K562 (cell line): Measurements from ENCODE around the gene RABEPK. TPM values are rescaled to one million over a fixed set of nuclear protein-coding genes. Genes with fewer than 3 reads are reported as not detected.

Experiments
- ATAC-seq: fragments of 200-7000 bp; cut with Tn5 transposase; 3 replicates; pipeline ENCODE4 v1.9.1; 2020; ENCODE audit warnings: moderate library complexity
- BruUV-seq: library from RNA; stranded (reverse); fragments of 400-500 nt; replicated peaks from 2 replicates; lab custom pipeline; 2021; lab: Mats Ljungman, UMichigan
- CTCF ChIA-PET: fragments of 300-600 bp; formaldehyde crosslinking; extraction: SDS; loops from one replicate; lab custom pipeline; 2021; ENCODE audit warnings: low intra/inter-chr PET ratio; lab: Yijun Ruan, JAX
- POLR2A ChIA-PET: fragments of 300-600, 350-650 bp; sonication (Branson Sonifier 250); formaldehyde crosslinking; extraction: SDS; loops from one replicate; lab custom pipeline; 2021; ENCODE audit warnings: antibody characterized with exemption, inconsistent platforms; lab: Yijun Ruan, JAX
- DNase-seq, 4 experiments: peaks; one replicate each; pipeline versions ENCODE4 v3.0.0 to v3.0.0-alpha.2; 2011 to 2018; ENCODE audit warnings: low spot score in 3 of 4, mixed read lengths in 3 of 4; ENCODE audit errors: extremely low read depth in 1 of 4
- FAIRE-seq: peaks from 2 replicates; lab custom pipeline; 2011; peaks lifted over from hg19 to GRCh38; lab: Jason Lieb, UNC
- H2AFZ ChIP-seq: 2 replicates; pipeline ENCODE4 v1.6.0; 2011; ENCODE audit warnings: low read depth, low read length, control low read depth, inconsistent platforms
- H3K27ac ChIP-seq: fragments of 200-600 bp; 3 replicates; pipeline ENCODE4 v1.8.0; 2011; ENCODE audit warnings: low read depth, mild to moderate bottlenecking, control low read depth, inconsistent platforms, low read length, moderate library complexity, mixed read lengths; ENCODE audit errors: extremely low read depth
- H3K27me3 ChIP-seq, 2 experiments: fragments of 300-600 bp in 1 of 2; 2 replicates in 1 of 2; 3 replicates in 1 of 2; pipeline versions ENCODE4 v1.6.0 to v1.8.0; 2011; ENCODE audit warnings: inconsistent platforms in 2 of 2, low read length in 2 of 2, mild to moderate bottlenecking in 1 of 2, mixed read lengths in 1 of 2, moderate library complexity in 1 of 2; ENCODE audit not compliant: control insufficient read depth in 2 of 2, insufficient read depth in 2 of 2
- H3K36me3 ChIP-seq: fragments of 300-600 bp; 3 replicates; pipeline ENCODE4 v1.8.0; 2011; ENCODE audit warnings: mild to moderate bottlenecking, low read length, inconsistent platforms; ENCODE audit not compliant: control insufficient read depth, insufficient read depth
- H3K4me1 ChIP-seq, 2 experiments: fragments of 200-600 bp in 1 of 2; replicated peaks in 1 of 2; 2 replicates in 1 of 2; 3 replicates in 1 of 2; pipeline versions ENCODE4 v1.5.1 to v1.8.0; 2011; ENCODE audit warnings: inconsistent platforms in 2 of 2, low read length in 2 of 2, mild to moderate bottlenecking in 1 of 2, mixed read lengths in 1 of 2, moderate library complexity in 1 of 2; ENCODE audit not compliant: control insufficient read depth in 2 of 2, insufficient read depth in 2 of 2
- H3K4me2 ChIP-seq: 2 replicates; pipeline ENCODE4 v1.6.1; 2011; ENCODE audit warnings: low read length, control low read depth, inconsistent platforms, mixed read lengths; ENCODE audit not compliant: insufficient read depth
- H3K4me3 ChIP-seq: fragments of 200-600 bp; sonication (generic), shearing (Covaris generic); 2 replicates; pipeline ENCODE4 v1.5.1; 2016; ENCODE audit warnings: control low read depth, inconsistent platforms
- H3K79me2 ChIP-seq: fragments of 200-600 bp; 3 replicates; pipeline ENCODE4 v1.8.0; 2011; ENCODE audit warnings: low read length, inconsistent platforms; ENCODE audit not compliant: control insufficient read depth, insufficient read depth
- H3K9ac ChIP-seq, 2 experiments: 2 replicates each; pipeline versions ENCODE4 v1.6.0 to v1.6.1; 2011; ENCODE audit warnings: low read depth in 2 of 2, low read length in 2 of 2, control low read depth in 1 of 2, inconsistent platforms in 1 of 2, mild to moderate bottlenecking in 1 of 2, mixed read lengths in 1 of 2; ENCODE audit not compliant: insufficient read depth in 1 of 2
- H3K9me1 ChIP-seq: one replicate; pipeline ENCODE4 v1.6.0; 2011; ENCODE audit warnings: inconsistent platforms, mild to moderate bottlenecking, low read length, moderate library complexity; ENCODE audit not compliant: control insufficient read depth, insufficient read depth
- H3K9me3 ChIP-seq: replicated peaks from 2 replicates; pipeline ENCODE4 v1.5.1; 2011; ENCODE audit warnings: low read depth, low read length, inconsistent platforms; ENCODE audit not compliant: control insufficient read depth, insufficient read depth
- H4K20me1 ChIP-seq: replicated peaks from 2 replicates; pipeline ENCODE4 v1.6.1; 2011; ENCODE audit warnings: low read length, inconsistent platforms, mixed read lengths; ENCODE audit not compliant: control insufficient read depth, insufficient read depth
- ATF3 ChIP-seq, 2 experiments: fragments of 450-650 bp in 1 of 2; sonication (generic) in 1 of 2; formaldehyde crosslinking in 1 of 2; IDR thresholded peaks in 1 of 2; conservative IDR thresholded peaks in 1 of 2; 2 replicates each; pipeline versions ENCODE4 v1.6.1 to v1.8.1; 2016 to 2023; ENCODE audit warnings: mild to moderate bottlenecking in 2 of 2, moderate library complexity in 2 of 2, inconsistent platforms in 1 of 2, missing genetic modification reagents in 1 of 2
- CEBPG ChIP-seq, 3 experiments: fragments of 200-800 bp in 1 of 3; sonication (Bioruptor generic) in 1 of 3; sonication (generic) in 1 of 3; formaldehyde crosslinking in 1 of 3; IDR thresholded peaks in 2 of 3; conservative IDR thresholded peaks in 1 of 3; 2 replicates each; pipeline versions ENCODE4 v1.6.1 to v1.8.0; 2016 to 2022; ENCODE audit warnings: missing compliant biosample characterization in 2 of 3, missing genetic modification characterization in 2 of 3, mild to moderate bottlenecking in 1 of 3, missing genetic modification reagents in 1 of 3
- GATA2 ChIP-seq: sonication (generic); formaldehyde crosslinking; IDR thresholded peaks from 2 replicates; pipeline ENCODE4 v1.4.0; 2020; ENCODE audit warnings: mild to moderate bottlenecking, missing genetic modification reagents
- PTBP1 ChIP-seq: fragments of 200-400 bp; formaldehyde crosslinking; IDR thresholded peaks from 2 replicates; pipeline ENCODE4 v1.6.1; 2017; ENCODE audit warnings: low read depth, low read length
- SMC3 ChIP-seq: conservative IDR thresholded peaks from 2 replicates; pipeline ENCODE4 v1.6.1; 2011; ENCODE audit warnings: low read depth, low read length, improper control_type of control experiment; ENCODE audit not compliant: insufficient read depth
- ZHX1 ChIP-seq: fragments of 150-350 bp; conservative IDR thresholded peaks from 2 replicates; pipeline ENCODE4 v1.6.1; 2014; ENCODE audit warnings: low read length
- ZNF232 ChIP-seq: sonication (generic); formaldehyde crosslinking; IDR thresholded peaks from 2 replicates; pipeline ENCODE4 v1.8.0; 2022; ENCODE audit warnings: mild to moderate bottlenecking, missing genetic modification reagents
- WGBS: fragments of 100-300 bp; shearing (Covaris generic); methylation state at CpG from one replicate; pipeline ENCODE4 v1.1.6; 2016; ENCODE audit warnings: low coverage, mixed read lengths; ENCODE audit not compliant: insufficient coverage; ENCODE audit errors: missing lambda C conversion rate; 5-methylcytosine and 5-hydroxymethylcytosine counted together
- in situ Hi-C: fragments of 300-500 bp; cut with MboI; formaldehyde crosslinking; loops from 4 replicates; pipeline ENCODE4 v1.15.0; 2018; ENCODE audit warnings: inconsistent platforms, mixed read lengths
- intact Hi-C: fragments of 100-400 bp; cut with micrococcal nuclease; formaldehyde crosslinking; loops from 2 replicates; pipeline ENCODE4 v1.14.2; 2022
- polyA plus RNA-seq, 8 experiments: library from polyadenylated mRNA; depleted of rRNA in 4 of 8; stranded (reverse) in 5 of 8; unstranded in 3 of 8; fragments of >200 nt; fragmentation: Nextera tagmentation in 2 of 8; fragmentation: Illumina TruSeq in 1 of 8; extraction: Ambion mirVana in 2 of 8; extraction: Trizol in 1 of 8; gene quantifications; 2 replicates each; pipeline versions ENCODE4 v1.2.1 to v1.2.3, GENCODE V29; 2011 to 2014; ENCODE audit warnings: inconsistent platforms in 1 of 8, missing spikeins in 1 of 8
- total RNA-seq, 7 experiments: library from RNA; depleted of rRNA in 6 of 7; stranded (reverse); fragments of >200 nt in 6 of 7; fragmentation: Illumina TruSeq in 2 of 7; extraction: Trizol in 2 of 7; gene quantifications; 2 replicates each; pipeline versions ENCODE4 v1.2.1 to v1.2.3, GENCODE V29; 2011 to 2021; ENCODE audit warnings: low replicate concordance in 1 of 7

Gene RABEPK
- total and polyA plus RNA-seq, 9 of the 15 experiments (the other 6 are each of a cell fraction or from before 2014, with no cell fraction given) = 38.3 to 113 (median 52.8) TPM

GRCh38 chr9:125161284-125161918, 38.9 kb upstream of the RABEPK start:
- ChIA-PET POLR2A (interaction anchor here (1.4 kb wide), 1 partner anchor 18 kb away, joined by 5 read pairs; the partner anchor contains the start of gene SCAI), CTCF (no interaction called here)
- Histone ChIP-seq H3K27me3 (no peaks in the 10 kb centered on the region), H3K9me3 (no peaks in the 10 kb centered on the region), H3K4me3 (no peak overlapping the region), H3K9ac (no peak overlapping the region), H2AFZ (no peak overlapping the region), H3K27ac (no peak overlapping the region), H3K9me1 (no peaks in the 10 kb centered on the region), H3K79me2 (peaks cover 28% of the 10 kb centered on the region; the same call in 2 of the 3 replicates), H3K36me3 (peaks cover 20% of the 10 kb centered on the region; the same call in 2 of the 3 replicates), H3K4me1 (no peaks in the 10 kb centered on the region; a peak in 1 of 5 replicates), H3K4me2 (no peak overlapping the region), H4K20me1 (no peaks in the 10 kb centered on the region)
- in situ Hi-C loops = no loop called here
- intact Hi-C loops = no loop called here
- ATAC-seq (no peak), FAIRE-seq (no peak), DNase-seq (no peak)
- BruUV-seq = no TSS peak
- WGBS = 67% methylated on average over 3 of the region's 3 CpGs
- no peak for TF ChIP-seq ZHX1
- no peak for TF ChIP-seq GATA2 (CRISPR knock-in tag)
- TF ChIP-seq ZNF232 (CRISPR knock-in tag) = no peak
- no peak for TF ChIP-seq CEBPG (CRISPR knock-in tag; IDR thresholded peaks at IDR 0.05)
- TF ChIP-seq CEBPG (tag; conservative IDR thresholded peaks at IDR 0.05 in 1 of 2, IDR thresholded peaks at IDR 0.05 in 1 of 2) = 0 out of 4 replicates have a peak, but pooled peaks have one; percentile 7 to 29
- no peak for TF ChIP-seq PTBP1
- peak; percentile 27; the same call in 1 of the 2 replicates for TF ChIP-seq ATF3 (IDR thresholded peaks at IDR 0.05)
- no peak for TF ChIP-seq ATF3 (CRISPR knock-in tag; conservative IDR thresholded peaks at IDR 0.05)
- TF ChIP-seq SMC3 = no peak
